WI38 (cell line): ENCODE results near the gene NCOA4.

Source experiments
- H3K4me3 ChIP-seq: 2 replicates; pipeline ENCODE4 v1.5.1; 2011; ENCODE audit warnings: low read depth, mild to moderate bottlenecking, control low read depth, low read length
- CTCF ChIP-seq: IDR thresholded peaks from 2 replicates; pipeline ENCODE4 v1.5.1; 2012; ENCODE audit warnings: low read depth, mild to moderate bottlenecking, control low read depth, low read length

The NCOA4 gene

DNA sequence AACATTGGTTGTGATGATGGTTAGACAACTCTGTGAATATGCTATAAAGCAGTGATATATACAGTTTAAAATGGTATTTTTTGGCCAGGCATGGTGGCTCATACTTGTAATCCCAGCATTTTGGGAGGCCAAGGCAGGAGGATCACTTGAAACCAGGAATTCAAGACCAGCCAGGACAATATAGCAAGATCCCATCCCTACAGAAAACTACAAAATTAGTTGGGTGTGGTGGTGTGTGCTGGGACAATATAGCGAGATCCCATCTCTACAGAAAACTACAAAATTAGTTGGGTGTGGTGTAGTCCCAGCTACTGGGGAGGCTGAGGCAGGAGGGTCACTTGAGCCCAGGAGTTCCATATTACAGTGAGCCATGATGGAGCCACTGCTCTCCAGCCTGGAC is 43.1 kb upstream of the NCOA4 start:
- TF ChIP-seq CTCF, result no peak
- no peak overlapping the region for H3K4me3 ChIP-seq

DNA sequence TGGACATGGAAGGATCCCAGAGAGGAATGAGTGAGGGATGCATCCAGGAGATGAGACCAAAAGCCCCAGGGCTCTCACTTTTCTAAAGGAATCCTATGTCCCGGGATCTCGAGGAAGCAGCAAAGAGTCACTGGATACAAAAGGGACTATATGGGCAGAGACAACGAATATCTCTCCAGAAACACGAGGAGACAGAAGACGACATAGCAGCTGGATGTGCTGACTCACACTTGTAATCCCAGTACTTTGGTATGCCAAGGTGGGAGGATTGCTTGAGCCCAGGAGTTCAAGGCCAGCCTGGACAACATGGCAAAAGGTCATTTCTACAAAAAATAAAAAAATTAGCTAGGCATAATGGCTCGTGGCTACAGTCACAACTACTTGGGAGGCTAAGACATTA is 40.3 kb upstream of the NCOA4 start:
- TF ChIP-seq CTCF, result no peak
- H3K4me3 ChIP-seq, result no peak overlapping the region

- no peak for TF ChIP-seq CTCF
- no peak overlapping the region for H3K4me3 ChIP-seq
Measured at GRCh38 chr10:46069771-46070463, 39.5 kb upstream of the NCOA4 start.

DNA sequence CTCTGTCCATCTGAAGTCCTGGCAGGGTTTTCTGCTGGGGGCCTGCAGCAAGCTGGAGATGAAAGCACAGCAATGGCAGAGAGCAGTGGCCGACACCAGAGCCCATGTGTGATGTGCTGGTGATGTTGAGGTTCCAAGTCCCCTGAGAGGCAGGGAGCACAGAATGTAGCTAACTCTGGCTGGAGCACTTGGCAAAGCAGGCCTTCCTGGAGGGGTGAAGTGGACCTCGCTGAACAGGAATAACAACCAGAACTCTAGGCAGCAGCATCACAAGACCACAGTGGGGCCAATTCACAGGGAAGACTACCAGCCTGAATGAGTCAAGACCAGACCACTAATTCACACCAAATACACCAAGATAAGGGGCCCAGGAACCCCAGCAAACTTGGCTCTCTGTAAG is 38.5 kb upstream of the NCOA4 start:
- no peak overlapping the region for H3K4me3 ChIP-seq
- TF ChIP-seq CTCF, result no peak

GRCh38 chr10:46068117-46068516 is 37.7 kb upstream of the NCOA4 start:
- H3K4me3 ChIP-seq, result no peak overlapping the region
- no peak for TF ChIP-seq CTCF

- H3K4me3 ChIP-seq, result no peak overlapping the region
- no peak for TF ChIP-seq CTCF
Measured at GRCh38 chr10:46064269-46064817, 33.9 kb upstream of the NCOA4 start.

DNA sequence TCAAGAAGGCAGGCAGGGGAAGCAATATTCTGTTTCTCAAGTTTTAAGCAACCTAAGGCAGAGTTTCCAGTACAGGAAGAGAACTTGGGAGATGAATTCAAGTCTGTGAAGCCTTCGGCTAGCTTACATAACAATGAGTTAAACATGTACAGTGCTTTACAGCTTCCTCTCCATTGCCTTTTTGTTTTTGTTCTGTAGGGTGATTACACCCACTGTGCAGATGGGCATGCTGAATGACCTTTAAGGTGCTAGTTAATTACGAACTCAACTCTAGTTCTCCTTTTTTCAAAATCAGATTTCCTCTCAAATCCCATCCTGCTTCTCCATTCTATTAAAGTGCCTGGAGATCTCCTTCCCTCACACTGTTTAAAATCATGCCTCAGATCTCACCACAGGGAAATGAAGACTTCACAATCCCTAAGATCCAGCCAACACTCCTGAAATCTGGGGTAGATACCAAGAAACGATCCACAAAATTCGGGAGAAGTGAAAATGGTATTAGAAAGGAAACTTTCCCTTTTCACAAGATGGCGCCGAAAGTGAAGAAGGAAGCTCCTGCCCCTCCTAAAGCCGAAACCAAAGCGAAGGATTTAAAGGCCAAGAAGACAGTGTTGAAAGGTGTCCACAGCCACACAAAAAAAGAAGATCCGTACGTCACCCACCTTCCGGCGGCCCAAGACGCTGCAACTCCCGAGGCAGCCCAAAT is 32.5 kb upstream of the NCOA4 start:
- no peak overlapping the region for H3K4me3 ChIP-seq
- no peak for TF ChIP-seq CTCF
